HepG2 (cell line): ENCODE results near the gene ACAT2. TPM values are rescaled to one million over a fixed set of nuclear protein-coding genes. Genes with fewer than 3 reads are reported as not detected.

Source experiments
- ATAC-seq: fragments of 200-7000 bp; cut with Tn5 transposase; 3 replicates; pipeline ENCODE4 v1.9.1; 2020; ENCODE audit warnings: mild to moderate bottlenecking, moderate library complexity
- BruUV-seq: library from RNA; stranded (reverse); fragments of 400-500 nt; replicated peaks from 2 replicates; lab custom pipeline; 2021; lab: Mats Ljungman, UMichigan
- CTCF ChIA-PET: fragments of 300-600 bp; formaldehyde crosslinking; extraction: SDS; loops from one replicate; lab custom pipeline; 2021; ENCODE audit warnings: low total read pairs, inconsistent platforms, low intra/inter-chr PET ratio; lab: Yijun Ruan, JAX
- POLR2A ChIA-PET: fragments of 350-600 bp; sonication (Branson Sonifier 250); formaldehyde crosslinking; loops from one replicate; lab custom pipeline; 2020; ENCODE audit warnings: antibody characterized with exemption, inconsistent platforms; lab: Yijun Ruan, JAX
- DNase-seq: peaks from one replicate; pipeline ENCODE4 v3.0.0-alpha.2; 2015; ENCODE audit warnings: low spot score
- FAIRE-seq: peaks from 3 replicates; lab custom pipeline; 2011; peaks lifted over from hg19 to GRCh38; lab: Jason Lieb, UNC
- H2AFZ ChIP-seq: one replicate; pipeline ENCODE4 v1.6.1; 2011; ENCODE audit warnings: low read length, inconsistent platforms
- H3K27ac ChIP-seq: fragments of 300-600 bp; 3 replicates; pipeline ENCODE4 v1.8.0; 2011; ENCODE audit warnings: mixed run types, mild to moderate bottlenecking, mixed read lengths, low read length, inconsistent platforms; ENCODE audit not compliant: insufficient read depth; ENCODE audit errors: extremely low read length
- H3K27me3 ChIP-seq, 2 experiments: fragments of 200-600 bp in 1 of 2; 2 replicates in 1 of 2; 3 replicates in 1 of 2; pipeline versions ENCODE4 v1.6.0 to v1.8.0; 2011; ENCODE audit warnings: low read length in 2 of 2, mild to moderate bottlenecking in 2 of 2, moderate library complexity in 2 of 2, inconsistent platforms in 1 of 2; ENCODE audit not compliant: insufficient read depth in 2 of 2, control insufficient read depth in 1 of 2
- H3K36me3 ChIP-seq, 2 experiments: fragments of 200-600 bp in 1 of 2; replicated peaks in 1 of 2; 2 replicates in 1 of 2; 3 replicates in 1 of 2; pipeline versions ENCODE4 v1.5.1 to v1.8.0; 2011; ENCODE audit warnings: low read length in 2 of 2, inconsistent platforms in 1 of 2; ENCODE audit not compliant: insufficient read depth in 2 of 2, control insufficient read depth in 1 of 2
- H3K4me1 ChIP-seq: 2 replicates; pipeline ENCODE4 v1.5.1; 2012; ENCODE audit warnings: low read length, inconsistent platforms; ENCODE audit not compliant: insufficient read depth
- H3K4me2 ChIP-seq: 2 replicates; pipeline ENCODE4 v1.6.0; 2011; ENCODE audit warnings: low read depth, low read length, inconsistent platforms
- H3K4me3 ChIP-seq, 3 experiments: fragments of 200-600 bp in 1 of 3; sonication (generic), shearing (Covaris generic) in 1 of 3; replicated peaks in 1 of 3; 2 replicates each; pipeline ENCODE4 v1.5.1; 2011 to 2016; ENCODE audit warnings: low read length in 3 of 3, inconsistent platforms in 2 of 3, low read depth in 2 of 3, mild to moderate bottlenecking in 2 of 3, control low read depth in 1 of 3, mixed read lengths in 1 of 3; ENCODE audit not compliant: insufficient read depth in 1 of 3
- H3K79me2 ChIP-seq: one replicate; pipeline ENCODE4 v1.6.1; 2011; ENCODE audit warnings: low read length, inconsistent platforms; ENCODE audit not compliant: insufficient read depth
- H3K9ac ChIP-seq: 2 replicates; pipeline ENCODE4 v1.6.0; 2011; ENCODE audit warnings: mild to moderate bottlenecking, low read depth, low read length, inconsistent platforms; ENCODE audit not compliant: insufficient read depth
- H3K9me3 ChIP-seq: 2 replicates; pipeline ENCODE4 v1.5.1; 2012; ENCODE audit warnings: mild to moderate bottlenecking, low read length
- H4K20me1 ChIP-seq: 2 replicates; pipeline ENCODE4 v1.6.0; 2011; ENCODE audit warnings: inconsistent platforms, mild to moderate bottlenecking, low read length, moderate library complexity; ENCODE audit not compliant: insufficient read depth
- ATAD3A ChIP-seq: sonication (generic); formaldehyde crosslinking; IDR thresholded peaks from 2 replicates; pipeline ENCODE4 v1.4.0; 2020; ENCODE audit warnings: missing genetic modification reagents
- IRF2 ChIP-seq: IDR thresholded peaks from 2 replicates; pipeline ENCODE4 v1.6.1; 2018; ENCODE audit warnings: missing genetic modification reagents, missing compliant biosample characterization
- NR1H2 ChIP-seq: sonication (generic); formaldehyde crosslinking; IDR thresholded peaks from 2 replicates; pipeline ENCODE4 v1.8.1; 2022; ENCODE audit warnings: low read depth, missing genetic modification reagents, borderline replicate concordance
- SKI ChIP-seq: fragments of 450-650 bp; IDR thresholded peaks from one replicate; pipeline ENCODE4 v1.6.1; 2018; ENCODE audit warnings: mild to moderate bottlenecking; ENCODE audit not compliant: partially characterized antibody
- THAP8 ChIP-seq: sonication (generic); formaldehyde crosslinking; IDR thresholded peaks from 2 replicates; pipeline ENCODE4 v1.5.1; 2020; ENCODE audit warnings: missing genetic modification reagents, mild to moderate bottlenecking, borderline replicate concordance
- ZFAT ChIP-seq: sonication (generic); formaldehyde crosslinking; conservative IDR thresholded peaks from 2 replicates; pipeline ENCODE4 v1.8.1; 2023; ENCODE audit warnings: missing genetic modification reagents, inconsistent platforms
- ZNF20 ChIP-seq: sonication (generic); formaldehyde crosslinking; IDR thresholded peaks from 2 replicates; pipeline ENCODE4 v1.4.0; 2020; ENCODE audit warnings: mild to moderate bottlenecking, moderate library complexity, missing genetic modification reagents
- ZNF264 ChIP-seq: sonication (generic); formaldehyde crosslinking; IDR thresholded peaks from 2 replicates; pipeline ENCODE4 v1.4.0; 2020; ENCODE audit warnings: missing genetic modification reagents
- ZNF569 ChIP-seq: sonication (generic); formaldehyde crosslinking; IDR thresholded peaks from 2 replicates; pipeline ENCODE4 v1.5.0; 2020; ENCODE audit warnings: mild to moderate bottlenecking, missing genetic modification reagents, moderate library complexity, borderline replicate concordance
- ZNF850 ChIP-seq: sonication (generic); formaldehyde crosslinking; conservative IDR thresholded peaks from 2 replicates; pipeline ENCODE4 v1.9.0; 2021; ENCODE audit warnings: mild to moderate bottlenecking, missing genetic modification reagents
- WGBS: methylation state at CpG from one replicate; pipeline ENCODE4 v1.1.6; 2017; ENCODE audit warnings: low lambda C conversion rate; 5-methylcytosine and 5-hydroxymethylcytosine counted together
- in situ Hi-C: cut with HindIII; loops from 2 replicates; pipeline ENCODE4 v1.10.0; 2017; ENCODE audit warnings: low pct_unique_long_range_greater_than_20kb; ENCODE audit not compliant: extremely low pct_ligation_motif_present
- intact Hi-C: fragments of 100-400 bp; cut with micrococcal nuclease; formaldehyde crosslinking; loops from one replicate; pipeline ENCODE4 v1.10.0; 2022; ENCODE audit not compliant: unreplicated experiment
- polyA plus RNA-seq, 8 experiments: library from polyadenylated mRNA; depleted of rRNA in 3 of 8; stranded (reverse) in 7 of 8; unstranded in 1 of 8; fragments of >200 nt; fragmentation: Illumina TruSeq in 4 of 8; extraction: Trizol in 4 of 8; gene quantifications; 2 replicates each; pipeline versions ENCODE4 v1.2.1 to v1.2.3, GENCODE V29; 2011 to 2016; ENCODE audit warnings: low read depth in 4 of 8, missing spikeins in 1 of 8, mixed read lengths in 1 of 8; ENCODE audit not compliant: insufficient read depth in 1 of 8
- total RNA-seq, 5 experiments: library from RNA; depleted of rRNA; stranded (reverse); fragments of >200 nt; fragmentation: Illumina TruSeq; extraction: Trizol; gene quantifications; 2 replicates each; pipeline ENCODE4 v1.2.3, GENCODE V29; 2016; ENCODE audit warnings: low read depth in 1 of 5
- TF ChIP-seq, protein P1 (sequence below): sonication (generic); formaldehyde crosslinking; IDR thresholded peaks from 2 replicates; pipeline ENCODE4 v1.5.0; 2020; ENCODE audit warnings: mild to moderate bottlenecking, missing genetic modification reagents
- TF ChIP-seq, protein P2 (sequence below): IDR thresholded peaks from 2 replicates; pipeline ENCODE4 v1.6.1; 2016; ENCODE audit warnings: missing biosample characterization, missing genetic modification reagents, low read depth
- TF ChIP-seq, protein P3 (sequence below): sonication (generic); formaldehyde crosslinking; IDR thresholded peaks from 2 replicates; pipeline ENCODE4 v1.8.1; 2023; ENCODE audit warnings: mild to moderate bottlenecking, moderate library complexity, missing genetic modification reagents

ACAT2 gene
- total and polyA plus RNA-seq, 2 of the 13 experiments (the other 11 are each of a cell fraction or from before 2014, with no cell fraction given), result 121 to 534 TPM

DNA sequence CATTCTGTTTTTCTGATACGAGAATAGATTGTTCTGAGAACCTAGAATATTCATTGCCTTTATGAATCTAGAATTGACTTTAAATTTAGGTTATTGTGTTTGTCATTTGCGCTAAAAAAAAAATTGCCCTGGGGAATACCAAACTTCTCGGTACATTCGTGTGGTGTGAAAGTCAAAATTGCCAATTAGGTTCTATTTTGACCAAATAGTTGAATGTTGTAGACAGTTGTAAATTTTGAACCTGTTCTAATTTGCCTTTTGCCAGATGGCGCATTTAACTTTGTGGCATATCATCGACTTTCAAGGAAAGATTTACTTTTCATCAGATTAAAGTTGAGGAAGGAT lies 31.5 kb upstream of the ACAT2 start:
- Histone ChIP-seq H3K27me3 (no peaks in the 10 kb centered on the region; a peak in 1 of 5 replicates), H2AFZ (no peak overlapping the region), H3K9ac (no peak overlapping the region), H4K20me1 (peaks cover 75% of the 10 kb centered on the region), H3K4me1 (peaks cover 58% of the 10 kb centered on the region), H3K27ac (no peak overlapping the region), H3K4me3 (peak overlapping the region in 1 of 3 experiments; percentile 99; a peak in 3 of 6 replicates), H3K36me3 (peaks cover 0 to 4% of the 10 kb centered on the region in 2 experiments; a peak in 3 of 5 replicates), H3K9me3 (no peaks in the 10 kb centered on the region), H3K79me2 (peaks cover 94% of the 10 kb centered on the region), H3K4me2 (peak overlapping the region; percentile 96)
- ChIA-PET POLR2A (interaction anchor here (0.7 to 13.1 kb wide), 4 partner anchors 30 to 76 kb away, joined by 3 to 175 read pairs (median 84); partner anchors contain the start of genes ACAT2, MRPL18 and TCP1), CTCF (no interaction called here)
- WGBS, result 90% methylated on average over 6 of the region's 6 CpGs
- in situ Hi-C loops, result no loop called here
- TF ChIP-seq, protein P1, sequence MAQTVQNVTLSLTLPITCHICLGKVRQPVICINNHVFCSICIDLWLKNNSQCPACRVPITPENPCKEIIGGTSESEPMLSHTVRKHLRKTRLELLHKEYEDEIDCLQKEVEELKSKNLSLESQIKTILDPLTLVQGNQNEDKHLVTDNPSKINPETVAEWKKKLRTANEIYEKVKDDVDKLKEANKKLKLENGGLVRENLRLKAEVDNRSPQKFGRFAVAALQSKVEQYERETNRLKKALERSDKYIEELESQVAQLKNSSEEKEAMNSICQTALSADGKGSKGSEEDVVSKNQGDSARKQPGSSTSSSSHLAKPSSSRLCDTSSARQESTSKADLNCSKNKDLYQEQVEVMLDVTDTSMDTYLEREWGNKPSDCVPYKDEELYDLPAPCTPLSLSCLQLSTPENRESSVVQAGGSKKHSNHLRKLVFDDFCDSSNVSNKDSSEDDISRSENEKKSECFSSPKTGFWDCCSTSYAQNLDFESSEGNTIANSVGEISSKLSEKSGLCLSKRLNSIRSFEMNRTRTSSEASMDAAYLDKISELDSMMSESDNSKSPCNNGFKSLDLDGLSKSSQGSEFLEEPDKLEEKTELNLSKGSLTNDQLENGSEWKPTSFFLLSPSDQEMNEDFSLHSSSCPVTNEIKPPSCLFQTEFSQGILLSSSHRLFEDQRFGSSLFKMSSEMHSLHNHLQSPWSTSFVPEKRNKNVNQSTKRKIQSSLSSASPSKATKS (CRISPR knock-in tag), result no peak
- TF ChIP-seq IRF2 (CRISPR knock-in tag), result no peak
- TF ChIP-seq ATAD3A, result no peak
- TF ChIP-seq SKI, result no peak
- TF ChIP-seq, protein P2, sequence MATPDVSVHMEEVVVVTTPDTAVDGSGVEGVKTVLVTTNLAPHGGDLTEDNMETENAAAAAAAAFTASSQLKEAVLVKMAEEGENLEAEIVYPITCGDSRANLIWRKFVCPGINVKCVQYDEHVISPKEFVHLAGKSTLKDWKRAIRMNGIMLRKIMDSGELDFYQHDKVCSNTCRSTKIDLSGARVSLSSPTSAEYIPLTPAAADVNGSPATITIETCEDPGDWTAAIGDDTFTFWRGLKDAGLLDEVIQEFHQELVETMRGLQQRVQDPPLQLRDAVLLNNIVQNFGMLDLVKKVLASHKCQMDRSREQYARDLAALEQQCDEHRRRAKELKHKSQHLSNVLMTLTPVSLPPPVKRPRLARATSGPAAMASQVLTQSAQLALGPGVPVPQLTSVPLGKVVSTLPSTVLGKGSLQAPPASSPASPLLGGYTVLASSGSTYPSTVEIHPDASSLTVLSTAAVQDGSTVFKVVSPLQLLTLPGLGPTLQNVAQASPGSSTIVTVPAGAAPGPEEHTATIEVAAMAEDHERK (CRISPR knock-in tag), result no peak
- no peak for TF ChIP-seq THAP8 (CRISPR knock-in tag)
- TF ChIP-seq ZNF850 (CRISPR knock-in tag), result no peak
- no peak for TF ChIP-seq NR1H2 (CRISPR knock-in tag)
- TF ChIP-seq ZFAT (CRISPR knock-in tag), result no peak
- TF ChIP-seq, protein P3, sequence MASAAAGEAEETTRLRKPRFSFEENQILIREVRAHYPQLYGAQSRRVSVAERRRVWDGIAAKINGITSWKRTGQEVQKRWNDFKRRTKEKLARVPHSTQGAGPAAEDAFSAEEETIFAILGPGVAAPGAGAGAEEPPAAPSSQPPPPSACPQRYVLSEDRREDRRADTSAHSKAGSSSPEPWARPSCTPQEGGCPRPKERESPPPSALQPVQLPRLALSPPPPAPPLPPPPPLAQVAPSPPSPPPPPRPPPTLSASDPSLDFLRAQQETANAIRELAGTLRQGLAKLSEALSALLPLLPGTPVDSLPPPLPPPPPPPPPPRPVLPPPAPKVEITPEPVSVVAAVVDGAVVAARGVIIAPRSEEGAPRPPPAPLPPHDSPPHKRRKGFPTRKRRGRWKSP (CRISPR knock-in tag), result no peak
- no peak for TF ChIP-seq ZNF569 (CRISPR knock-in tag)
- no peak for TF ChIP-seq ZNF264 (CRISPR knock-in tag)
- TF ChIP-seq ZNF20 (CRISPR knock-in tag), result no peak
- ATAC-seq (no peak), DNase-seq (no peak), FAIRE-seq (no peak)
- intact Hi-C loops, result no loop called here
- no TSS peak for BruUV-seq
